ENCODE results near the gene TMEM26. TPM values are rescaled to one million over a fixed set of nuclear protein-coding genes. Genes with fewer than 3 reads are reported as not detected.
A peak's percentile ranks its signal among the peaks of the same experiment; 100 is the strongest.

Gene TMEM26
- total RNA-seq, 1 donor from 2014 or later: 0.18 TPM

DNA sequence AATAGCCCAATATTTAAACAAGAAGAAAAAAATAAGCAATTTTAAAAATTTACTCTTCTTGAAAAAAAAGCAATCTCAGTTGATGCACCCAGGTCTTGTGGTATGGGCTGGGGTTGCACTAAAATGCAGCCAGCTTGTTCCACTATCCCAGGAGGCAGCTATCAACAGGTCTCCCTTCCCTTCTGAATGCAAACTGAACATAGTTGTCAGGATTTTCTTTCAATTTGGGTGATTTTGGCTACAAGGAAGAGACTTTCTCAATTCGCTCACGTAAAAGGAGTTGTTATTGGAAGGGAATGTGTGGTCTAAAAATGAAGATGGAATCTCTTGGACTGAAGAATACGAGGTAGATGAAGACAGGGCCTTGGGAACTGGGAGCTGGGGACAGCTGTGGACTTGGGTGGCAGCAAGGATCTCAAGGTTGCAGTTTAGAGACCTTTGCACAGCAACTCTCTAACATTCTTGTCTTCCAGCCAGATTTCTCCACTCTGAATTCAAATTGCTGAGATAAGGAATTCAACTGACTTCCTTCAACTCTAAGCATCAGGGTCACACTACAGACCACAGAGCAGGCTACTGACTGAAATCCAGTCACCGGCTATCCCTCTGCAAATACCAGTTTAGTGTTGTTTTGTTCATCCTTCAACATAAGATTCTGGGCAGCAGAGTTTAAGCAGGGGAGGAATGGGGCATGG lies 3.1 kb upstream of the TMEM26 start:
- TF ChIP-seq EZH2 (IDR thresholded peaks at IDR 0.05; ENCODE audit: insufficient read depth, low read length) (no peak), CTCF (IDR thresholded peaks at IDR 0.05; ENCODE audit: insufficient read depth, low read depth, low read length) (no peak)
- no peak for FAIRE-seq
- no peak overlapping the region for H3K9ac ChIP-seq (ENCODE audit: low read length)
- no peaks in the 10 kb centered on the region for H3K9me3 ChIP-seq (ENCODE audit: insufficient read depth, low read depth, low read length)
- H3K4me1 ChIP-seq (ENCODE audit: insufficient read depth, low read length): peaks cover 12% of the 10 kb centered on the region
- DNase-seq (ENCODE audit: low read depth): peak; percentile 49
- peaks cover 37% of the 10 kb centered on the region for H3K27me3 Mint-ChIP-seq (ENCODE audit: low read depth, unreplicated experiment)
- no peaks in the 10 kb centered on the region for H3K36me3 ChIP-seq (ENCODE audit: insufficient read depth, low read length)
- H3K27me3 ChIP-seq (ENCODE audit: insufficient read depth, low read length): no peaks in the 10 kb centered on the region
- H3K4me3 Mint-ChIP-seq (ENCODE audit: unreplicated experiment): no peak overlapping the region
- peaks cover 4% of the 10 kb centered on the region for H3K4me1 Mint-ChIP-seq (ENCODE audit: low read depth, unreplicated experiment)
- no peak overlapping the region for H3K27ac ChIP-seq (ENCODE audit: low read depth, low read length)
- no peak overlapping the region for H3K4me3 ChIP-seq (ENCODE audit: insufficient read depth, low read depth, low read length)
- H3K4me2 ChIP-seq (ENCODE audit: low read length): no peak overlapping the region
- no peak overlapping the region for H3K27ac Mint-ChIP-seq (ENCODE audit: unreplicated experiment)
- H3K36me3 Mint-ChIP-seq (ENCODE audit: low read depth, unreplicated experiment): no peaks in the 10 kb centered on the region
- no peaks in the 10 kb centered on the region for H3K79me2 ChIP-seq (ENCODE audit: insufficient read depth, low read length)
- H3K9me3 Mint-ChIP-seq (ENCODE audit: unreplicated experiment): no peaks in the 10 kb centered on the region
- no peaks in the 10 kb centered on the region for H4K20me1 ChIP-seq (ENCODE audit: insufficient read depth, low read length)
- no peak overlapping the region for H2AFZ ChIP-seq (ENCODE audit: low read depth, low read length)

DNA sequence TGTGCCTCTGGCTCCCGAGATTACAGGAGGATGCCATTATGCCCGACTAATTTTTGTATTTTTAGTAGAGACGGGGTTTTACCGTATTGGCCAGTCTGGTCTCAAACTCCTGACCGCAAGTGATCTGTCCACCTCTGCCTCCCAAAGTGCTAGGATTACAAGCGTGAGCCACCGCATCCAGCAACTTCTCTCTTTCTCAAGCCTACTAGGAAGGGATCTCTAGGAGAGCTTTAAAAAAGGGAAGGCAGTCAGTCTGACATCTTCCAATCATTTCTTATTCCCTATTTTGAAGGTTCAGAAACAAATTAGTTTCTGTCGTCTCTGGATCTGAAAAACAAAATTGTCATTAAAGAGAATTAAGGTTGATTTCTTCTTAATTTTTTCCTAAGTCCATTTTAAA lies 2.5 kb upstream of the TMEM26 start:
- H3K79me2 ChIP-seq (ENCODE audit: insufficient read depth, low read length): no peaks in the 10 kb centered on the region
- no peaks in the 10 kb centered on the region for H3K9me3 ChIP-seq (ENCODE audit: insufficient read depth, low read depth, low read length)
- no peak overlapping the region for H3K9ac ChIP-seq (ENCODE audit: low read length)
- peaks cover 41% of the 10 kb centered on the region for H3K27me3 Mint-ChIP-seq (ENCODE audit: low read depth, unreplicated experiment)
- H3K27me3 ChIP-seq (ENCODE audit: insufficient read depth, low read length): no peaks in the 10 kb centered on the region
- TF ChIP-seq CTCF (IDR thresholded peaks at IDR 0.05; ENCODE audit: insufficient read depth, low read depth, low read length) (no peak), EZH2 (IDR thresholded peaks at IDR 0.05; ENCODE audit: insufficient read depth, low read length) (no peak)
- no peak overlapping the region for H3K27ac ChIP-seq (ENCODE audit: low read depth, low read length)
- H3K4me3 ChIP-seq (ENCODE audit: insufficient read depth, low read depth, low read length): no peak overlapping the region
- no peak for DNase-seq (ENCODE audit: low read depth)
- H3K9me3 Mint-ChIP-seq (ENCODE audit: unreplicated experiment): no peaks in the 10 kb centered on the region
- no peak overlapping the region for H3K4me2 ChIP-seq (ENCODE audit: low read length)
- no peaks in the 10 kb centered on the region for H3K36me3 Mint-ChIP-seq (ENCODE audit: low read depth, unreplicated experiment)
- no peak overlapping the region for H3K4me3 Mint-ChIP-seq (ENCODE audit: unreplicated experiment)
- FAIRE-seq: no peak
- H4K20me1 ChIP-seq (ENCODE audit: insufficient read depth, low read length): no peaks in the 10 kb centered on the region
- peaks cover 12% of the 10 kb centered on the region for H3K4me1 ChIP-seq (ENCODE audit: insufficient read depth, low read length)
- H2AFZ ChIP-seq (ENCODE audit: low read depth, low read length): no peak overlapping the region
- no peak overlapping the region for H3K27ac Mint-ChIP-seq (ENCODE audit: unreplicated experiment)
- H3K36me3 ChIP-seq (ENCODE audit: insufficient read depth, low read length): no peaks in the 10 kb centered on the region
- peaks cover 4% of the 10 kb centered on the region for H3K4me1 Mint-ChIP-seq (ENCODE audit: low read depth, unreplicated experiment)

- Histone ChIP-seq H3K36me3 (ENCODE audit: insufficient read depth, low read length) (no peaks in the 10 kb centered on the region), H3K27me3 (ENCODE audit: insufficient read depth, low read length) (no peaks in the 10 kb centered on the region), H3K9ac (ENCODE audit: low read length) (no peak overlapping the region), H3K4me3 (ENCODE audit: insufficient read depth, low read depth, low read length) (no peak overlapping the region), H3K79me2 (ENCODE audit: insufficient read depth, low read length) (no peaks in the 10 kb centered on the region), H2AFZ (ENCODE audit: low read depth, low read length) (no peak overlapping the region), H4K20me1 (ENCODE audit: insufficient read depth, low read length) (no peaks in the 10 kb centered on the region), H3K4me2 (ENCODE audit: low read length) (no peak overlapping the region), H3K4me1 (ENCODE audit: insufficient read depth, low read length) (peaks cover 12% of the 10 kb centered on the region), H3K9me3 (ENCODE audit: insufficient read depth, low read depth, low read length) (no peaks in the 10 kb centered on the region), H3K27ac (ENCODE audit: low read depth, low read length) (no peak overlapping the region)
- TF ChIP-seq CTCF (IDR thresholded peaks at IDR 0.05; ENCODE audit: insufficient read depth, low read depth, low read length) (no peak), EZH2 (IDR thresholded peaks at IDR 0.05; ENCODE audit: insufficient read depth, low read length) (no peak)
- DNase-seq (ENCODE audit: low read depth) (no peak), FAIRE-seq (no peak)
- Mint-ChIP-seq H3K36me3 (ENCODE audit: low read depth, unreplicated experiment) (no peaks in the 10 kb centered on the region), H3K27me3 (ENCODE audit: low read depth, unreplicated experiment) (peaks cover 41% of the 10 kb centered on the region), H3K4me3 (ENCODE audit: unreplicated experiment) (no peak overlapping the region), H3K4me1 (ENCODE audit: low read depth, unreplicated experiment) (peaks cover 4% of the 10 kb centered on the region), H3K9me3 (ENCODE audit: unreplicated experiment) (no peaks in the 10 kb centered on the region), H3K27ac (ENCODE audit: unreplicated experiment) (no peak overlapping the region)
Observed at GRCh38 chr10:61454541-61454940, 1.4 kb upstream of the TMEM26 start.
